A673 (cell line): ENCODE results near the gene YIPF3.

Experiments
- EZH2 ChIP-seq: fragments of 200-600 bp; sonication (generic); IDR thresholded peaks from 2 replicates; pipeline ENCODE4 v1.6.1; 2017; ENCODE audit warnings: borderline replicate concordance, low read depth, mild to moderate bottlenecking, mixed read lengths, antibody characterized with exemption, low read length; ENCODE audit not compliant: poor library complexity, severe bottlenecking
- TF ChIP-seq, protein P1 (sequence below): fragments of 300-800, 200-600 bp; sonication (generic); conservative IDR thresholded peaks from 2 replicates; pipeline ENCODE4 v1.5.1; 2017; ENCODE audit warnings: low read depth, mild to moderate bottlenecking, antibody characterized with exemption, low read length, moderate library complexity, mixed read lengths

DNA sequence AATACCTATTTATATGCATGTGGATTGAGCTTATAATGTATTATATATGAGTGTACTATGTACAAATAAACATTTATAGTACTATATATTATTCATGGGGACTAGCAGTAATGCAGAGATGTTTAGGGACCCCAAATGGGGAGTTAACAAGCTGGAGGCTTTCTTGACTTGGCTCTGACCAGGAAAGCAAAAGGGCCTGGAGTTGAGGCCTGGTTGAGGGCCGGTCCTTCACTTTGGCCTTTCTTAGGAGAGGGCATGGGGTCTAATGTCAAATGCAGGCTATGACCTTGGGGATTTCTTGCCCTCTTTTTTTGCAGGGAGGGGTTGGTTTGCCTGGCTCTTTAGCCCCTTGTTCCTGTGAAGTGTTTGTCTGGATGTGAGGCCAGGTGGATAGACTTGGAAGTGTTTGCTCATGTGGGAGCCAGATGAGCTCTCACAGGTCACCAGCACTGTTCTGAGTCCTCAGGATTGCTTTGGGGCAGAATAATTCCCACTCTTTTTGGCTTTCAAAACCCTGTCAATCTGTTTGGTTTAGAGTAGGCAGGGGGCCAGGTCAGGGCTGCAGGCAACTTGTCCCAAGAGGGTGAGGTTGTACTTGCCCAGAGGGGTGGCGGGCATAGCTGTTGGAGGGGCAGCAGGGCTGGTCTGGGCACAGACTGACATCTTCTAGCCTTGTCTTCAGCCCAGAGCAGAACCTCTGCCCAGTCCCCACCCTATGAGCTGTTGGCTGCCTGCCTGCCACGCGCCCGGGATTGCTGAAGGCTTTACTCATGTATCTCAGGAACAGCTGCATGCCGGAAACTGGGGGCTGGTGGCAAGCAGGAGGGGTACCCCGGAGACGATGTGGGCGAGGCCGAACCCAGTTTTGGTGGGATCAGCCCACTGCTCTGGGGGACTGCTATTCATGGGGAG lies 24.7 kb downstream of the YIPF3 start:
- no peak for TF ChIP-seq EZH2
- TF ChIP-seq, protein P1, sequence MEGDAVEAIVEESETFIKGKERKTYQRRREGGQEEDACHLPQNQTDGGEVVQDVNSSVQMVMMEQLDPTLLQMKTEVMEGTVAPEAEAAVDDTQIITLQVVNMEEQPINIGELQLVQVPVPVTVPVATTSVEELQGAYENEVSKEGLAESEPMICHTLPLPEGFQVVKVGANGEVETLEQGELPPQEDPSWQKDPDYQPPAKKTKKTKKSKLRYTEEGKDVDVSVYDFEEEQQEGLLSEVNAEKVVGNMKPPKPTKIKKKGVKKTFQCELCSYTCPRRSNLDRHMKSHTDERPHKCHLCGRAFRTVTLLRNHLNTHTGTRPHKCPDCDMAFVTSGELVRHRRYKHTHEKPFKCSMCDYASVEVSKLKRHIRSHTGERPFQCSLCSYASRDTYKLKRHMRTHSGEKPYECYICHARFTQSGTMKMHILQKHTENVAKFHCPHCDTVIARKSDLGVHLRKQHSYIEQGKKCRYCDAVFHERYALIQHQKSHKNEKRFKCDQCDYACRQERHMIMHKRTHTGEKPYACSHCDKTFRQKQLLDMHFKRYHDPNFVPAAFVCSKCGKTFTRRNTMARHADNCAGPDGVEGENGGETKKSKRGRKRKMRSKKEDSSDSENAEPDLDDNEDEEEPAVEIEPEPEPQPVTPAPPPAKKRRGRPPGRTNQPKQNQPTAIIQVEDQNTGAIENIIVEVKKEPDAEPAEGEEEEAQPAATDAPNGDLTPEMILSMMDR: no peak
